Neural cell (in vitro differentiated cells): ENCODE measurements around the gene AQP12A. TPM values are rescaled to one million over a fixed set of nuclear protein-coding genes. Genes with fewer than 3 reads are reported as not detected.

Experiments
- H2AFZ ChIP-seq: fragments of 200-600, 300-800 bp; sonication (generic), shearing (Covaris generic); 2 replicates; pipeline ENCODE4 v1.6.0; 2014; ENCODE audit warnings: low read depth, mild to moderate bottlenecking, antibody characterized with exemption, low read length, moderate library complexity
- H3F3A ChIP-seq: fragments of 200-600 bp; shearing (Covaris generic); 2 replicates; pipeline ENCODE4 v1.6.1; 2016; ENCODE audit warnings: mild to moderate bottlenecking, moderate library complexity, mixed read lengths, antibody characterized with exemption, low read length; ENCODE audit not compliant: insufficient read depth, poor library complexity, severe bottlenecking
- H3K27ac ChIP-seq: fragments of 200-600, 300-800 bp; sonication (generic), shearing (Covaris generic); 2 replicates; pipeline ENCODE4 v1.5.1; 2014; ENCODE audit warnings: mild to moderate bottlenecking, low read length, moderate library complexity
- H3K27me3 ChIP-seq: fragments of 300-800, 200-600 bp; sonication (generic), shearing (Covaris generic); 2 replicates; pipeline ENCODE4 v1.6.0; 2014; ENCODE audit warnings: mild to moderate bottlenecking, low read depth, low read length, moderate library complexity; ENCODE audit not compliant: insufficient read depth
- H3K36me3 ChIP-seq: fragments of 300-800, 200-600 bp; sonication (generic), shearing (Covaris generic); 2 replicates; pipeline ENCODE4 v1.5.1; 2014; ENCODE audit warnings: mild to moderate bottlenecking, antibody characterized with exemption, low read length, moderate library complexity; ENCODE audit not compliant: insufficient read depth
- H3K4me2 ChIP-seq: fragments of 300-800, 200-600 bp; sonication (generic), shearing (Covaris generic); 2 replicates; pipeline ENCODE4 v1.6.0; 2014; ENCODE audit warnings: mild to moderate bottlenecking, low read length
- H3K4me3 ChIP-seq: fragments of 300-800, 200-600 bp; sonication (generic), shearing (Covaris generic); 2 replicates; pipeline ENCODE4 v1.5.1; 2014; ENCODE audit warnings: mild to moderate bottlenecking, low read length, moderate library complexity
- H3K79me2 ChIP-seq: fragments of 200-600 bp; shearing (Covaris generic); replicated peaks from 2 replicates; pipeline ENCODE4 v1.6.0; 2014; ENCODE audit warnings: mild to moderate bottlenecking, low read length, moderate library complexity; ENCODE audit not compliant: insufficient read depth
- H3K9ac ChIP-seq: fragments of 300-800, 200-600 bp; sonication (generic), shearing (Covaris generic); 2 replicates; pipeline ENCODE4 v1.6.1; 2016; ENCODE audit warnings: mild to moderate bottlenecking, low read length, mixed read lengths
- H3K9me2 ChIP-seq: fragments of 200-600 bp; shearing (Covaris generic); 2 replicates; pipeline ENCODE4 v1.6.1; 2016; ENCODE audit warnings: mild to moderate bottlenecking, low read length, mixed read lengths; ENCODE audit not compliant: insufficient read depth
- H3K9me3 ChIP-seq: fragments of 200-600, 300-800 bp; sonication (generic), shearing (Covaris generic); 2 replicates; pipeline ENCODE4 v1.6.1; 2016; ENCODE audit warnings: mild to moderate bottlenecking, mixed run types, low read length, moderate library complexity, mixed read lengths
- H4K20me1 ChIP-seq: fragments of 200-600 bp; shearing (Covaris generic); 2 replicates; pipeline ENCODE4 v1.6.1; 2016; ENCODE audit warnings: mild to moderate bottlenecking, mixed run types; ENCODE audit not compliant: insufficient read depth
- EP300 ChIP-seq: fragments of 450-650 bp; conservative IDR thresholded peaks from 2 replicates; pipeline ENCODE4 v1.6.1; 2014; ENCODE audit warnings: antibody characterized with exemption, mild to moderate bottlenecking, moderate library complexity; ENCODE audit not compliant: poor library complexity, severe bottlenecking
- EZH2 ChIP-seq: fragments of 200-600, 300-800 bp; shearing (Covaris generic), sonication (generic); IDR thresholded peaks from 2 replicates; pipeline ENCODE4 v1.6.1; 2014; ENCODE audit warnings: antibody characterized with exemption, low read length, borderline replicate concordance, mild to moderate bottlenecking; ENCODE audit not compliant: insufficient read depth, poor library complexity, severe bottlenecking
- MXI1 ChIP-seq: fragments of 450-650 bp; conservative IDR thresholded peaks from 2 replicates; pipeline ENCODE4 v1.6.1; 2014; ENCODE audit warnings: antibody characterized with exemption, mild to moderate bottlenecking; ENCODE audit not compliant: poor library complexity, severe bottlenecking
- POLR2AphosphoS5 ChIP-seq: IDR thresholded peaks from 2 replicates; pipeline ENCODE4 v1.6.1; 2012
- RAD21 ChIP-seq: fragments of 450-650 bp; conservative IDR thresholded peaks from 2 replicates; pipeline ENCODE4 v1.6.1; 2014; ENCODE audit warnings: antibody characterized with exemption, mild to moderate bottlenecking, moderate library complexity
- SMC3 ChIP-seq: fragments of 450-650 bp; conservative IDR thresholded peaks from 2 replicates; pipeline ENCODE4 v1.6.1; 2014; ENCODE audit warnings: antibody characterized with exemption, mild to moderate bottlenecking, moderate library complexity; ENCODE audit not compliant: poor library complexity
- TAF1 ChIP-seq: IDR thresholded peaks from 2 replicates; pipeline ENCODE4 v1.6.1; 2012; ENCODE audit warnings: low read depth
- polyA plus RNA-seq: library from polyadenylated mRNA; depleted of rRNA; stranded (reverse); fragments of >200 nt; gene quantifications from 2 replicates; pipeline ENCODE4 v1.2.3, GENCODE V29; 2014
- TF ChIP-seq, protein P1 (sequence below): IDR thresholded peaks from 2 replicates; pipeline ENCODE4 v1.6.1; 2012; ENCODE audit warnings: borderline replicate concordance
- TF ChIP-seq, protein P2 (sequence below): fragments of 450-650 bp; IDR thresholded peaks from 2 replicates; pipeline ENCODE4 v1.5.1; 2014; ENCODE audit warnings: antibody characterized with exemption, mild to moderate bottlenecking, moderate library complexity; ENCODE audit not compliant: poor library complexity, severe bottlenecking

The AQP12A gene
- polyA plus RNA-seq, 1 donor from 2014 or later: not detected

DNA sequence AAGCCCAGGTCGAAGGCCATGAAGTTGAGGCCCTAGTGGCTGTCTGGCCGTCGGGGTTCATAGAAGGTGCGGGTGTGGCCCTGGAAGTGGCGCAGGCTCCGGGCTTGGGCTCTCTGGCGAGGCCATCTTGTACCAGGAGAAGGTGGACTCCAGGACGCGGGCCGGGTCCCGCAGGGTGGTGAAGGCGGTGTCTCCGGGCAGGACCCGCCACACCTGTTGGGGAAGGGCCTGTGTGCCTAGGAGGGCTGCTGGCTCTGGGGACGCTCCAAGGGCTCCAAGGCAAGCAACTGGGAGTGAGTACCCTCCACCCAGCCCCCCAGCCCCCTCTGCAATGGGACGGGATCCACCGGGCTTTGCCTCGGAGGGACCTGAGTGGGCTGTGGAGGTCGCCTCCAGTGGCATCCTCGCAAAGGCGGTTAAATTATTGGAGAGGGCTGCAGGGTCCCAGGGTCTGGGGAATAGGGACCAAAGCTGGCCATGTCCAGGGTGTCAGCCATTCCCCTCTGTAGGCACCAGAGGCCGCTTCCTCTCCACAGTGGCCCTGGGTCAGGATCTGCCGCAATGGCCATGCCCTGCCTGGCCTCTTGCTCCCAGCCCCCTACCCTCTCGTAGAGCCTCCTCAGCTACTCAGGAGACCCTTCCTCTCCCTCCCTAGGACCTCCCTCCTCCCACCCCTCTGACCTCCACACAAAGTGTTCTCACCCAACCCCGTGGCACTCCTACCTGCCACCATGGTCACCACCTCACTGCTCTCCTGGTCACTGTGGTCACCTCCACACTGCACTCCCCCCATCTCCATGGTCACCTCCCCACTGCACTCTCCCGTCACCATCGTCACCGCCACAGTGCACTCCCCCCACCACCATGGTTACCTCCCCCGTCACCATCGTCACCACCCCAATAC lies 10.3 kb downstream of the AQP12A start:
- TF ChIP-seq EZH2: no peak
- H3K4me2 ChIP-seq: no peak overlapping the region
- no peaks in the 10 kb centered on the region for H3K9me2 ChIP-seq
- H3K27ac ChIP-seq: no peak overlapping the region
- H3K9me3 ChIP-seq: no peaks in the 10 kb centered on the region
- no peaks in the 10 kb centered on the region for H4K20me1 ChIP-seq
- H3K27me3 ChIP-seq: no peaks in the 10 kb centered on the region
- H3K4me3 ChIP-seq: no peak overlapping the region
- no peak overlapping the region for H3K9ac ChIP-seq
- no peak overlapping the region for H2AFZ ChIP-seq
- H3F3A ChIP-seq: no peaks in the 10 kb centered on the region
- H3K36me3 ChIP-seq: no peaks in the 10 kb centered on the region
- no peaks in the 10 kb centered on the region for H3K79me2 ChIP-seq

DNA sequence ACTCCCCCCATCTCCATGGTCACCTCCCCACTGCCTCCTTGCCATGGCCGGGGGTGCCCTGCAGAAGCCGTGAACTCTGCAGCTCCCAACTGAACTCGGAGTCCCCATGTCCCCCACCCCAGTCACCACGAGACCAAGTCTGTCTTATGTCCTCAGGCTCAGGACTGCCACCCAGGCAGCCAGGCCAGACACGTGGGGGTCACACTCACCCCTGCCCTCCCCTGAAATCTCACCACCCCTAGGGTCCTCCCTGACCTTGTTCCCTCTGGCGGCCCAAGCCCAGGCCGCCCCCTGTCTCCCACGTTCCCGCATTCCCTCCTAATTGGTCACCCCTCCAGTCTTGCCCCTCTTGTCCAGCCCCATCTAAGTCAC lies 11.0 kb downstream of the AQP12A start:
- H3K4me2 ChIP-seq: no peak overlapping the region
- TF ChIP-seq EP300: no peak
- TF ChIP-seq RAD21: no peak
- TF ChIP-seq, protein P1, sequence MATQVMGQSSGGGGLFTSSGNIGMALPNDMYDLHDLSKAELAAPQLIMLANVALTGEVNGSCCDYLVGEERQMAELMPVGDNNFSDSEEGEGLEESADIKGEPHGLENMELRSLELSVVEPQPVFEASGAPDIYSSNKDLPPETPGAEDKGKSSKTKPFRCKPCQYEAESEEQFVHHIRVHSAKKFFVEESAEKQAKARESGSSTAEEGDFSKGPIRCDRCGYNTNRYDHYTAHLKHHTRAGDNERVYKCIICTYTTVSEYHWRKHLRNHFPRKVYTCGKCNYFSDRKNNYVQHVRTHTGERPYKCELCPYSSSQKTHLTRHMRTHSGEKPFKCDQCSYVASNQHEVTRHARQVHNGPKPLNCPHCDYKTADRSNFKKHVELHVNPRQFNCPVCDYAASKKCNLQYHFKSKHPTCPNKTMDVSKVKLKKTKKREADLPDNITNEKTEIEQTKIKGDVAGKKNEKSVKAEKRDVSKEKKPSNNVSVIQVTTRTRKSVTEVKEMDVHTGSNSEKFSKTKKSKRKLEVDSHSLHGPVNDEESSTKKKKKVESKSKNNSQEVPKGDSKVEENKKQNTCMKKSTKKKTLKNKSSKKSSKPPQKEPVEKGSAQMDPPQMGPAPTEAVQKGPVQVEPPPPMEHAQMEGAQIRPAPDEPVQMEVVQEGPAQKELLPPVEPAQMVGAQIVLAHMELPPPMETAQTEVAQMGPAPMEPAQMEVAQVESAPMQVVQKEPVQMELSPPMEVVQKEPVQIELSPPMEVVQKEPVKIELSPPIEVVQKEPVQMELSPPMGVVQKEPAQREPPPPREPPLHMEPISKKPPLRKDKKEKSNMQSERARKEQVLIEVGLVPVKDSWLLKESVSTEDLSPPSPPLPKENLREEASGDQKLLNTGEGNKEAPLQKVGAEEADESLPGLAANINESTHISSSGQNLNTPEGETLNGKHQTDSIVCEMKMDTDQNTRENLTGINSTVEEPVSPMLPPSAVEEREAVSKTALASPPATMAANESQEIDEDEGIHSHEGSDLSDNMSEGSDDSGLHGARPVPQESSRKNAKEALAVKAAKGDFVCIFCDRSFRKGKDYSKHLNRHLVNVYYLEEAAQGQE: no peak
- no peak for TF ChIP-seq POLR2AphosphoS5
- TF ChIP-seq EZH2: no peak
- no peak for TF ChIP-seq MXI1
- TF ChIP-seq SMC3: no peak
- TF ChIP-seq, protein P2, sequence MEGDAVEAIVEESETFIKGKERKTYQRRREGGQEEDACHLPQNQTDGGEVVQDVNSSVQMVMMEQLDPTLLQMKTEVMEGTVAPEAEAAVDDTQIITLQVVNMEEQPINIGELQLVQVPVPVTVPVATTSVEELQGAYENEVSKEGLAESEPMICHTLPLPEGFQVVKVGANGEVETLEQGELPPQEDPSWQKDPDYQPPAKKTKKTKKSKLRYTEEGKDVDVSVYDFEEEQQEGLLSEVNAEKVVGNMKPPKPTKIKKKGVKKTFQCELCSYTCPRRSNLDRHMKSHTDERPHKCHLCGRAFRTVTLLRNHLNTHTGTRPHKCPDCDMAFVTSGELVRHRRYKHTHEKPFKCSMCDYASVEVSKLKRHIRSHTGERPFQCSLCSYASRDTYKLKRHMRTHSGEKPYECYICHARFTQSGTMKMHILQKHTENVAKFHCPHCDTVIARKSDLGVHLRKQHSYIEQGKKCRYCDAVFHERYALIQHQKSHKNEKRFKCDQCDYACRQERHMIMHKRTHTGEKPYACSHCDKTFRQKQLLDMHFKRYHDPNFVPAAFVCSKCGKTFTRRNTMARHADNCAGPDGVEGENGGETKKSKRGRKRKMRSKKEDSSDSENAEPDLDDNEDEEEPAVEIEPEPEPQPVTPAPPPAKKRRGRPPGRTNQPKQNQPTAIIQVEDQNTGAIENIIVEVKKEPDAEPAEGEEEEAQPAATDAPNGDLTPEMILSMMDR: no peak
- TF ChIP-seq TAF1: no peak
- H3K9me2 ChIP-seq: no peaks in the 10 kb centered on the region
- H3K79me2 ChIP-seq: no peaks in the 10 kb centered on the region
- H3K27ac ChIP-seq: no peak overlapping the region
- H3F3A ChIP-seq: no peaks in the 10 kb centered on the region
- no peaks in the 10 kb centered on the region for H3K9me3 ChIP-seq
- no peaks in the 10 kb centered on the region for H3K27me3 ChIP-seq
- H4K20me1 ChIP-seq: no peaks in the 10 kb centered on the region
- H3K4me3 ChIP-seq: no peak overlapping the region
- no peaks in the 10 kb centered on the region for H3K36me3 ChIP-seq
- no peak overlapping the region for H3K9ac ChIP-seq
- no peak overlapping the region for H2AFZ ChIP-seq
